GM12878 (cell line): ENCODE measurements around the gene CTSH. TPM values are rescaled to one million over a fixed set of nuclear protein-coding genes. Genes with fewer than 3 reads are reported as not detected.

ENCODE experiments used
- ATAC-seq: fragments of 200-7000 bp; cut with Tn5 transposase; 3 replicates; pipeline ENCODE4 v1.9.1; 2020; ENCODE audit warnings: mild to moderate bottlenecking, moderate library complexity
- BruUV-seq: library from RNA; stranded (reverse); fragments of 400-500 nt; replicated peaks from 2 replicates; lab custom pipeline; 2021; lab: Mats Ljungman, UMichigan
- CTCF ChIA-PET: fragments of 300-600 bp; sonication (Branson Sonifier 250); formaldehyde crosslinking; extraction: SDS; loops from one replicate; lab custom pipeline; 2021; ENCODE audit warnings: inconsistent platforms; lab: Yijun Ruan, JAX
- POLR2A ChIA-PET: fragments of 350-600 bp; formaldehyde crosslinking; extraction: SDS; loops from one replicate; lab custom pipeline; 2021; ENCODE audit warnings: inconsistent platforms; lab: Charles Lee
- RAD21 ChIA-PET: fragments of 300-600 bp; sonication (Branson Sonifier 250); formaldehyde crosslinking; loops from one replicate; lab custom pipeline; 2023; ENCODE audit warnings: antibody characterized with exemption; ENCODE audit not compliant: unreplicated experiment; lab: Charles Lee
- SMC1A ChIA-PET: fragments of 300-600 bp; sonication (Branson Sonifier 250); formaldehyde crosslinking; loops from one replicate; lab custom pipeline; 2023; ENCODE audit not compliant: unreplicated experiment, uncharacterized antibody; lab: Charles Lee
- DNase-seq: peaks from one replicate; pipeline ENCODE4 v3.0.0-alpha.2; 2011; ENCODE audit warnings: low read depth, low spot score
- FAIRE-seq: peaks from 3 replicates; lab custom pipeline; 2011; peaks lifted over from hg19 to GRCh38; lab: Jason Lieb, UNC
- H2AFZ ChIP-seq: 2 replicates; pipeline ENCODE4 v1.6.0; 2011; ENCODE audit warnings: low read depth, low read length, control low read depth; ENCODE audit not compliant: control insufficient read depth
- H3K27ac ChIP-seq: 2 replicates; pipeline ENCODE4 v1.5.1; 2011; ENCODE audit warnings: control low read depth; ENCODE audit not compliant: control insufficient read depth, insufficient read depth
- H3K27me3 ChIP-seq, 2 experiments: replicated peaks in 1 of 2; 2 replicates each; pipeline versions ENCODE4 v1.6.0 to v1.6.1; 2011; ENCODE audit warnings: low read length in 1 of 2; ENCODE audit not compliant: control insufficient read depth in 2 of 2, insufficient read depth in 2 of 2
- H3K36me3 ChIP-seq, 2 experiments: 2 replicates each; pipeline ENCODE4 v1.5.1; 2011; ENCODE audit warnings: low read length in 1 of 2; ENCODE audit not compliant: control insufficient read depth in 2 of 2, insufficient read depth in 2 of 2
- H3K4me1 ChIP-seq: 2 replicates; pipeline ENCODE4 v1.6.1; 2011; ENCODE audit warnings: mild to moderate bottlenecking, low read length, moderate library complexity, mixed read lengths; ENCODE audit not compliant: control insufficient read depth, insufficient read depth
- H3K4me2 ChIP-seq: 2 replicates; pipeline ENCODE4 v1.6.0; 2011; ENCODE audit warnings: control low read depth; ENCODE audit not compliant: control insufficient read depth, insufficient read depth
- H3K4me3 ChIP-seq: fragments of 200-600 bp; sonication (generic); 2 replicates; pipeline ENCODE4 v1.5.1; 2016
- H3K79me2 ChIP-seq: 2 replicates; pipeline ENCODE4 v1.6.0; 2011; ENCODE audit warnings: low read length; ENCODE audit not compliant: control insufficient read depth, insufficient read depth
- H3K9ac ChIP-seq: 2 replicates; pipeline ENCODE4 v1.8.0; 2011; ENCODE audit warnings: low read length, control low read depth, mixed read lengths; ENCODE audit not compliant: control insufficient read depth, insufficient read depth
- H3K9me3 ChIP-seq: replicated peaks from 3 replicates; pipeline ENCODE4 v1.5.1; 2011; ENCODE audit warnings: mild to moderate bottlenecking, low read length; ENCODE audit not compliant: control insufficient read depth, insufficient read depth
- H4K20me1 ChIP-seq: 2 replicates; pipeline ENCODE4 v1.6.0; 2011; ENCODE audit not compliant: control insufficient read depth, insufficient read depth
- BCL11A ChIP-seq: IDR thresholded peaks from 2 replicates; pipeline ENCODE4 v1.6.1; 2011; ENCODE audit warnings: low read depth, low read length
- EED ChIP-seq: sonication (generic); IDR thresholded peaks from 2 replicates; pipeline ENCODE4 v1.6.1; 2016; ENCODE audit warnings: antibody characterized with exemption, low read depth
- EZH2 ChIP-seq: IDR thresholded peaks from 2 replicates; pipeline ENCODE4 v1.6.1; 2012; ENCODE audit warnings: low read depth, mild to moderate bottlenecking, control low read depth, inconsistent platforms, low read length, borderline replicate concordance; ENCODE audit not compliant: control insufficient read depth
- HDAC6 ChIP-seq: fragments of 200-600 bp; sonication (generic); IDR thresholded peaks from one replicate; pipeline ENCODE4 v1.8.0; 2017; ENCODE audit warnings: antibody characterized with exemption; ENCODE audit not compliant: unreplicated experiment
- JUNB ChIP-seq: IDR thresholded peaks from 2 replicates; pipeline ENCODE4 v1.6.1; 2016; ENCODE audit warnings: antibody characterized with exemption, mild to moderate bottlenecking
- RAD21 ChIP-seq: IDR thresholded peaks from 2 replicates; pipeline ENCODE4 v1.6.1; 2011; ENCODE audit warnings: mild to moderate bottlenecking, low read depth, low read length, moderate library complexity; ENCODE audit not compliant: insufficient read depth
- SMC3 ChIP-seq: IDR thresholded peaks from 2 replicates; pipeline ENCODE4 v1.6.1; 2011; ENCODE audit warnings: low read length, improper control_type of control experiment, borderline replicate concordance
- YY1 ChIP-seq: IDR thresholded peaks from 2 replicates; pipeline ENCODE4 v1.6.1; 2011; ENCODE audit warnings: low read depth, mild to moderate bottlenecking, low read length
- ZNF622 ChIP-seq: fragments of 450-650 bp; IDR thresholded peaks from 2 replicates; pipeline ENCODE4 v1.6.1; 2017; ENCODE audit warnings: mild to moderate bottlenecking, inconsistent platforms
- ZSCAN29 ChIP-seq: fragments of 450-650 bp; IDR thresholded peaks from 2 replicates; pipeline ENCODE4 v1.6.1; 2017; ENCODE audit warnings: mild to moderate bottlenecking, moderate library complexity
- WGBS: methylation state at CpG from one replicate; pipeline ENCODE4 v1.1.6; 2016; ENCODE audit warnings: low lambda C conversion rate; ENCODE audit not compliant: insufficient replicate concordance, insufficient coverage; ENCODE audit errors: missing lambda C conversion rate; 5-methylcytosine and 5-hydroxymethylcytosine counted together
- in situ Hi-C: fragments of 300-500 bp; cut with MboI; formaldehyde crosslinking; loops from 9 replicates; pipeline ENCODE4 v1.14.3; 2018; ENCODE audit warnings: mixed read lengths
- intact Hi-C: fragments of 100-400 bp; cut with micrococcal nuclease; formaldehyde crosslinking; loops from one replicate; pipeline ENCODE4 v1.14.2; 2022; ENCODE audit not compliant: unreplicated experiment
- polyA plus RNA-seq, 11 experiments: library from polyadenylated mRNA; depleted of rRNA in 4 of 11; unstranded in 6 of 11; stranded (reverse) in 5 of 11; fragments of >200 nt; fragmentation: Nextera tagmentation in 4 of 11; fragmentation: Illumina TruSeq in 1 of 11; extraction: Ambion mirVana in 4 of 11; extraction: Trizol in 1 of 11; gene quantifications; 1 replicate in 1 of 11; 2 replicates in 10 of 11; pipeline versions ENCODE4 v1.2.1 to v1.2.3, GENCODE V29; 2011 to 2016; ENCODE audit warnings: inconsistent platforms in 2 of 11, missing spikeins in 2 of 11, low read depth in 1 of 11
- total RNA-seq, 4 experiments: library from RNA; depleted of rRNA in 3 of 4; stranded (reverse); fragments of >200 nt in 3 of 4; fragmentation: Illumina TruSeq in 1 of 4; extraction: Trizol in 1 of 4; gene quantifications; 2 replicates each; pipeline versions ENCODE4 v1.2.1 to v1.2.3, GENCODE V29; 2013 to 2021
- TF ChIP-seq, protein P1 (sequence below): IDR thresholded peaks from 2 replicates; pipeline ENCODE4 v1.6.1; 2012; ENCODE audit warnings: low read length, inconsistent platforms
- TF ChIP-seq, protein P2 (sequence below): fragments of 450-650 bp; formaldehyde crosslinking; IDR thresholded peaks from 2 replicates; pipeline ENCODE4 v1.5.0; 2022; ENCODE audit warnings: mild to moderate bottlenecking, missing genetic modification characterization

The CTSH gene
- total and polyA plus RNA-seq, 10 of the 15 experiments (the other 5 are each of a cell fraction or from before 2014, with no cell fraction given): 30.2 to 1,212 (median 519) TPM

DNA sequence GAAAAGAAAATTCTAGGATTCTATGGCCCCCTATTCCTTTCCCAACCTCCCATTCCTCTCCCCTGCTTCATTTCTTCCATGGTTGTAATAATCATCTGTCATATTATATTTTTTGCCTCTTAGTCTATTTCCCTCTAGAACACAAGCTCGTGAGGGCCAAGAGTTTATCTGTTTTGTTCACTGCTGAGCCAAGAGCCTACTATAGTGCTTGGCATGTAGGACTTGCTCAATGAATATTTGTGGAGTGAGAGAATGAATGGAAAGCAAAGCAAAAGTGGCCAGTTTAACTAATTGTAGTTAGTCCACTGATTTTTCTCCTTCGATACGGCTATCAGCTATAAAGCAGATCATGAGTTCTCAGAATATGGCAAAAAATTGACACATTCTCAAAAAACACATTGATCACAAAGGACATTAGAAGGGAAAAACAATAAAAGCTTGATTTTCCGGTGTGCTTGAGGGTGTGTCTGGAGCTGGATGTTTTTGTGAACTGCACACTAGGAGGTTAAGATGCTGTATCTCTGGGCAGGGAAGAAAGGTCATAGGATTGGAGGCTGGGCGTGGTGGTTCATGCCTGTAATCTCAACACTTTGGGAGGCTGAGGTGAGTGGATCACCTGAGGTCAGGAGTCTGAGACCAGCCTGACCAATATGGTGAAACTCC lies 25.0 kb upstream of the CTSH start:
- FAIRE-seq: no peak

More for the DNA sequence above, 25.0 kb upstream of the CTSH start:
- no peak overlapping the region for H3K4me3 ChIP-seq
- H3K27ac ChIP-seq: no peak overlapping the region
- ChIA-PET SMC1A (interaction anchor here (0.9 kb wide), 1 partner anchor 9 kb away, joined by 3 read pairs; no protein-coding TSS in a partner anchor), POLR2A (interaction anchor here (0.6 kb wide), 2 partner anchors 7 to 25 kb away, joined by 3 read pairs; partner anchors contain the start of gene CTSH), RAD21 (no interaction called here), CTCF (interaction anchor here (1.0 kb wide), 2 partner anchors 10 to 38 kb away, joined by 3 to 4 read pairs; no protein-coding TSS in a partner anchor)
- no peaks in the 10 kb centered on the region for H3K27me3 ChIP-seq
- H3K4me1 ChIP-seq: no peaks in the 10 kb centered on the region
- no peaks in the 10 kb centered on the region for H4K20me1 ChIP-seq
- intact Hi-C loops (no loop called here), in situ Hi-C loops (no loop called here)
- no peaks in the 10 kb centered on the region for H3K9me3 ChIP-seq
- WGBS: 95% methylated on average over 5 of the region's 5 CpGs
- TF ChIP-seq EZH2: no peak
- TF ChIP-seq, protein P1, sequence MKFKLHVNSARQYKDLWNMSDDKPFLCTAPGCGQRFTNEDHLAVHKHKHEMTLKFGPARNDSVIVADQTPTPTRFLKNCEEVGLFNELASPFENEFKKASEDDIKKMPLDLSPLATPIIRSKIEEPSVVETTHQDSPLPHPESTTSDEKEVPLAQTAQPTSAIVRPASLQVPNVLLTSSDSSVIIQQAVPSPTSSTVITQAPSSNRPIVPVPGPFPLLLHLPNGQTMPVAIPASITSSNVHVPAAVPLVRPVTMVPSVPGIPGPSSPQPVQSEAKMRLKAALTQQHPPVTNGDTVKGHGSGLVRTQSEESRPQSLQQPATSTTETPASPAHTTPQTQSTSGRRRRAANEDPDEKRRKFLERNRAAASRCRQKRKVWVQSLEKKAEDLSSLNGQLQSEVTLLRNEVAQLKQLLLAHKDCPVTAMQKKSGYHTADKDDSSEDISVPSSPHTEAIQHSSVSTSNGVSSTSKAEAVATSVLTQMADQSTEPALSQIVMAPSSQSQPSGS: no peak
- TF ChIP-seq, protein P2, sequence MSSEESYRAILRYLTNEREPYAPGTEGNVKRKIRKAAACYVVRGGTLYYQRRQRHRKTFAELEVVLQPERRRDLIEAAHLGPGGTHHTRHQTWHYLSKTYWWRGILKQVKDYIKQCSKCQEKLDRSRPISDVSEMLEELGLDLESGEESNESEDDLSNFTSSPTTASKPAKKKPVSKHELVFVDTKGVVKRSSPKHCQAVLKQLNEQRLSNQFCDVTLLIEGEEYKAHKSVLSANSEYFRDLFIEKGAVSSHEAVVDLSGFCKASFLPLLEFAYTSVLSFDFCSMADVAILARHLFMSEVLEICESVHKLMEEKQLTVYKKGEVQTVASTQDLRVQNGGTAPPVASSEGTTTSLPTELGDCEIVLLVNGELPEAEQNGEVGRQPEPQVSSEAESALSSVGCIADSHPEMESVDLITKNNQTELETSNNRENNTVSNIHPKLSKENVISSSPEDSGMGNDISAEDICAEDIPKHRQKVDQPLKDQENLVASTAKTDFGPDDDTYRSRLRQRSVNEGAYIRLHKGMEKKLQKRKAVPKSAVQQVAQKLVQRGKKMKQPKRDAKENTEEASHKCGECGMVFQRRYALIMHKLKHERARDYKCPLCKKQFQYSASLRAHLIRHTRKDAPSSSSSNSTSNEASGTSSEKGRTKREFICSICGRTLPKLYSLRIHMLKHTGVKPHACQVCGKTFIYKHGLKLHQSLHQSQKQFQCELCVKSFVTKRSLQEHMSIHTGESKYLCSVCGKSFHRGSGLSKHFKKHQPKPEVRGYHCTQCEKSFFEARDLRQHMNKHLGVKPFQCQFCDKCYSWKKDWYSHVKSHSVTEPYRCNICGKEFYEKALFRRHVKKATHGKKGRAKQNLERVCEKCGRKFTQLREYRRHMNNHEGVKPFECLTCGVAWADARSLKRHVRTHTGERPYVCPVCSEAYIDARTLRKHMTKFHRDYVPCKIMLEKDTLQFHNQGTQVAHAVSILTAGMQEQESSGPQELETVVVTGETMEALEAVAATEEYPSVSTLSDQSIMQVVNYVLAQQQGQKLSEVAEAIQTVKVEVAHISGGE (CRISPR knock-in tag): no peak
- no peak for TF ChIP-seq JUNB
- no peak for TF ChIP-seq ZNF622
- no peak for TF ChIP-seq BCL11A
- TF ChIP-seq RAD21: no peak
- no peak for TF ChIP-seq HDAC6
- no peak for TF ChIP-seq EED
- TF ChIP-seq ZSCAN29: no peak
- TF ChIP-seq YY1: no peak
- no peak for TF ChIP-seq SMC3
- H3K79me2 ChIP-seq: no peaks in the 10 kb centered on the region
- no TSS peak for BruUV-seq
- H2AFZ ChIP-seq: no peak overlapping the region
- H3K9ac ChIP-seq: no peak overlapping the region
- no peak overlapping the region for H3K4me2 ChIP-seq
- ATAC-seq (no peak), DNase-seq (no peak)
- H3K36me3 ChIP-seq: no peaks in the 10 kb centered on the region
